Measurements from ENCODE around the gene SDK1. TPM values are rescaled to one million over a fixed set of nuclear protein-coding genes. Genes with fewer than 3 reads are reported as not detected.

SDK1 gene
- total and polyA plus RNA-seq, 10 of the 15 experiments (the other 5 are each of a cell fraction or from before 2014, with no cell fraction given): 0.14 to 0.33 TPM; not detected in 8

DNA sequence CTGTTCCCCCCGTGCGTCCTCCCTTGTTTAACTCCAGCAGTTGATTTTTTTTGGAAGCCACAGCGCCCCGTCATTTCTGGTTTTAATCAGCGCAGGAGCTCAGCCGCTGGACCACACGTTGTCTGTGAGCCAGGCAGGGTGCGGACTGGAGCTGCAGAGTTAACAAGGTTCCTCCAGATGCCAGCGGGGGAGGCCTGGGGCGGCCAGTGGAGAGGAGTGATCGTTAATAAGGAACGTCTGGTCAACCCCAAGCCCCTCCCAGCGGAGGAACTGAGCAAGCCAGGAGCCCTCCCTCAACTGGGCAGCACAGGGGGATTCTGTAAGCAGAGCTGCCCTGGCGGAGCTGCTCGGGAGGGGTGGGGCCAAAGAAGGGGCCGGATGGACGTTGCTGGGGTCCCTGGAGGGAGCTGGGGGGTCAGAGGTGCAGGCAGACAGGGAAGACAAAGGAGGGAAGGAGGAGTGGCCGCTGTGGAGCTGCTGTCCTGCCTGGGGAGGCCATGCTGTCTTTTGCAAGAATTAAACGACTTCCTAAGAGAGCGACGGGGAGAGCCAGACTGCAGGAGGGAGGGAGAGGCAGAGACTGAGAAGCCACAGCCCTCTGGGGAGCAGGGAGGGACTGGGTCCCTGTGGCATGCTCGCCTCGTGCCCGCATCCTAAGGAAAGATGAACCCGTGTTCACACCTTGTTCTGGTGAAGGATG is 843.9 kb downstream of the SDK1 start:
- ChIA-PET CTCF (no interaction called here), SMC1A (ENCODE audit: uncharacterized antibody, unreplicated experiment) (no interaction called here), POLR2A (no interaction called here), RAD21 (ENCODE audit: unreplicated experiment) (no interaction called here)
- 1% methylated on average over 25 of the region's 25 CpGs for WGBS (ENCODE audit: insufficient coverage, insufficient replicate concordance, low lambda C conversion rate, missing lambda C conversion rate)
- no peaks in the 10 kb centered on the region for H3K79me2 ChIP-seq (ENCODE audit: control insufficient read depth, insufficient read depth, low read length)
- no peaks in the 10 kb centered on the region for H3K27me3 ChIP-seq (replicated peaks in 1 of 2; ENCODE audit: control insufficient read depth in 2 of 2, insufficient read depth in 2 of 2, low read length in 1 of 2)
- FAIRE-seq (no peak), ATAC-seq (no peak), DNase-seq (ENCODE audit: low read depth, low spot score) (no peak)
- no peak overlapping the region for H3K9ac ChIP-seq (ENCODE audit: control insufficient read depth, insufficient read depth, low read length)
- no peak overlapping the region for H3K4me2 ChIP-seq (ENCODE audit: control insufficient read depth, insufficient read depth)
- no peak overlapping the region for H3K27ac ChIP-seq (ENCODE audit: control insufficient read depth, insufficient read depth)
- no TSS peak for BruUV-seq (replicated peaks)
- intact Hi-C loops (cut with micrococcal nuclease; ENCODE audit: unreplicated experiment): no loop called here
- H3K36me3 ChIP-seq (ENCODE audit: control insufficient read depth in 2 of 2, insufficient read depth in 2 of 2, low read length in 1 of 2): no peaks in the 10 kb centered on the region
- no peaks in the 10 kb centered on the region for H4K20me1 ChIP-seq (ENCODE audit: control insufficient read depth, insufficient read depth)
- H3K9me3 ChIP-seq (replicated peaks; ENCODE audit: control insufficient read depth, insufficient read depth, low read length): no peaks in the 10 kb centered on the region; the same call in 2 of the 3 replicates
- TF ChIP-seq RUNX3 (IDR thresholded peaks at IDR 0.05; ENCODE audit: low read length): no peak
- TF ChIP-seq PML (IDR thresholded peaks at IDR 0.05; ENCODE audit: low read length): no peak
- no peak for TF ChIP-seq JUNB (IDR thresholded peaks at IDR 0.05)
- no peak overlapping the region for H2AFZ ChIP-seq (ENCODE audit: control insufficient read depth, low read depth, low read length)
- H3K4me1 ChIP-seq (ENCODE audit: control insufficient read depth, insufficient read depth, low read length): no peaks in the 10 kb centered on the region
- in situ Hi-C loops (cut with MboI): no loop called here
- H3K4me3 ChIP-seq: no peak overlapping the region

- WGBS (ENCODE audit: insufficient coverage, insufficient replicate concordance, low lambda C conversion rate, missing lambda C conversion rate): 62% methylated on average over 14 of the region's 14 CpGs
- ChIA-PET CTCF (no interaction called here), RAD21 (ENCODE audit: unreplicated experiment) (no interaction called here), SMC1A (ENCODE audit: uncharacterized antibody, unreplicated experiment) (no interaction called here), POLR2A (no interaction called here)
- ATAC-seq (no peak), DNase-seq (ENCODE audit: low read depth, low spot score) (no peak), FAIRE-seq (no peak)
- H3K4me2 ChIP-seq (ENCODE audit: control insufficient read depth, insufficient read depth): no peak overlapping the region
- in situ Hi-C loops (cut with MboI): no loop called here
- no peaks in the 10 kb centered on the region; the same call in 2 of the 3 replicates for H3K9me3 ChIP-seq (replicated peaks; ENCODE audit: control insufficient read depth, insufficient read depth, low read length)
- no TSS peak for BruUV-seq (replicated peaks)
- H4K20me1 ChIP-seq (ENCODE audit: control insufficient read depth, insufficient read depth): no peaks in the 10 kb centered on the region
- no peaks in the 10 kb centered on the region for H3K79me2 ChIP-seq (ENCODE audit: control insufficient read depth, insufficient read depth, low read length)
- H3K27me3 ChIP-seq (replicated peaks in 1 of 2; ENCODE audit: control insufficient read depth in 2 of 2, insufficient read depth in 2 of 2, low read length in 1 of 2): no peaks in the 10 kb centered on the region
- H2AFZ ChIP-seq (ENCODE audit: control insufficient read depth, low read depth, low read length): no peak overlapping the region
- H3K4me3 ChIP-seq: no peak overlapping the region
- H3K9ac ChIP-seq (ENCODE audit: control insufficient read depth, insufficient read depth, low read length): no peak overlapping the region
- TF ChIP-seq, protein P1, sequence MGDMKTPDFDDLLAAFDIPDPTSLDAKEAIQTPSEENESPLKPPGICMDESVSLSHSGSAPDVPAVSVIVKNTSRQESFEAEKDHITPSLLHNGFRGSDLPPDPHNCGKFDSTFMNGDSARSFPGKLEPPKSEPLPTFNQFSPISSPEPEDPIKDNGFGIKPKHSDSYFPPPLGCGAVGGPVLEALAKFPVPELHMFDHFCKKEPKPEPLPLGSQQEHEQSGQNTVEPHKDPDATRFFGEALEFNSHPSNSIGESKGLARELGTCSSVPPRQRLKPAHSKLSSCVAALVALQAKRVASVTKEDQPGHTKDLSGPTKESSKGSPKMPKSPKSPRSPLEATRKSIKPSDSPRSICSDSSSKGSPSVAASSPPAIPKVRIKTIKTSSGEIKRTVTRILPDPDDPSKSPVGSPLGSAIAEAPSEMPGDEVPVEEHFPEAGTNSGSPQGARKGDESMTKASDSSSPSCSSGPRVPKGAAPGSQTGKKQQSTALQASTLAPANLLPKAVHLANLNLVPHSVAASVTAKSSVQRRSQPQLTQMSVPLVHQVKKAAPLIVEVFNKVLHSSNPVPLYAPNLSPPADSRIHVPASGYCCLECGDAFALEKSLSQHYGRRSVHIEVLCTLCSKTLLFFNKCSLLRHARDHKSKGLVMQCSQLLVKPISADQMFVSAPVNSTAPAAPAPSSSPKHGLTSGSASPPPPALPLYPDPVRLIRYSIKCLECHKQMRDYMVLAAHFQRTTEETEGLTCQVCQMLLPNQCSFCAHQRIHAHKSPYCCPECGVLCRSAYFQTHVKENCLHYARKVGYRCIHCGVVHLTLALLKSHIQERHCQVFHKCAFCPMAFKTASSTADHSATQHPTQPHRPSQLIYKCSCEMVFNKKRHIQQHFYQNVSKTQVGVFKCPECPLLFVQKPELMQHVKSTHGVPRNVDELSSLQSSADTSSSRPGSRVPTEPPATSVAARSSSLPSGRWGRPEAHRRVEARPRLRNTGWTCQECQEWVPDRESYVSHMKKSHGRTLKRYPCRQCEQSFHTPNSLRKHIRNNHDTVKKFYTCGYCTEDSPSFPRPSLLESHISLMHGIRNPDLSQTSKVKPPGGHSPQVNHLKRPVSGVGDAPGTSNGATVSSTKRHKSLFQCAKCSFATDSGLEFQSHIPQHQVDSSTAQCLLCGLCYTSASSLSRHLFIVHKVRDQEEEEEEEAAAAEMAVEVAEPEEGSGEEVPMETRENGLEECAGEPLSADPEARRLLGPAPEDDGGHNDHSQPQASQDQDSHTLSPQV (IDR thresholded peaks at IDR 0.05): no peak
- TF ChIP-seq ELK1 (IDR thresholded peaks at IDR 0.05; ENCODE audit: low read depth, low read length): no peak
- intact Hi-C loops (cut with micrococcal nuclease; ENCODE audit: unreplicated experiment): no loop called here
- H3K27ac ChIP-seq (ENCODE audit: control insufficient read depth, insufficient read depth): no peak overlapping the region
- no peaks in the 10 kb centered on the region for H3K36me3 ChIP-seq (ENCODE audit: control insufficient read depth in 2 of 2, insufficient read depth in 2 of 2, low read length in 1 of 2)
- no peaks in the 10 kb centered on the region for H3K4me1 ChIP-seq (ENCODE audit: control insufficient read depth, insufficient read depth, low read length)
Measured at GRCh38 chr7:4145576-4145975, 844.5 kb downstream of the SDK1 start.

Measured in GM12878 (cell line).